Measurements from ENCODE around the gene C7orf25. TPM values are rescaled to one million over a fixed set of nuclear protein-coding genes. Genes with fewer than 3 reads are reported as not detected.
A peak's percentile ranks its signal among the peaks of the same experiment; 100 is the strongest.

The C7orf25 gene
- total RNA-seq: 10 to 100 TPM in 2 of 4 donors, 1 to 10 TPM in 2; 4.2 to 13.7 (median 10.0) TPM

GRCh38 chr7:42911454-42912447 lies at the start of gene C7orf25:
C7orf25 (minus strand) TSS chr7:42912070; CDS start chr7:42910900, 1,170 bp downstream.
- ATAC-seq (ENCODE audit: low FRiP score) (peak; percentile 79), DNase-seq (ENCODE audit: low spot score) (peak; percentile 83)
- no peak for TF ChIP-seq CTCF (IDR thresholded peaks at IDR 0.05)

GRCh38 chr7:42961170-42961569 lies 49.3 kb upstream of the C7orf25 start:
- no peak for TF ChIP-seq CTCF (IDR thresholded peaks at IDR 0.05)
- DNase-seq (ENCODE audit: low spot score): no peak
- ATAC-seq (ENCODE audit: low FRiP score): no peak

- no peak for TF ChIP-seq CTCF (IDR thresholded peaks at IDR 0.05)
- no peak for DNase-seq (ENCODE audit: low spot score)
- ATAC-seq (ENCODE audit: low FRiP score): no peak
Measured at GRCh38 chr7:42960762-42961161, 48.9 kb upstream of the C7orf25 start.

DNA sequence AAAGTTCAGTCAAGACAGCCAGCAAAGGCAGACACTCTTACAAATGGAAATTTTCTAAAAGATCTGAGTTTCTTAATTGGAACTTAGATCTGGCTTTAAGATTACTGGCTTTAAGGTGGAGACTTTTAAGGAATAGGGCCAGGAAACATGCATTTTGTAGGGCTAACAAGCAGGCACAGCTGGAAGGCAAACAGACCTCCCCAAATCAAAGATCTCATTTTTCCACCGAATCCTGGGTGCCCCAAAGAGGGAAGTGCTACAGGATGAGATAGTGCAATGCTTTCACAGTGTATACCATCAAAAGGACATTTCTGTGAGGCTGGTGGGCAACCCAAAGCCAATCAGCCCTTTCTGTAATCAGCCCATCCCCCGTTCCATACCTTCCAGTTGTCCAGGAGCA lies 47.7 kb upstream of the C7orf25 start:
- no peak for TF ChIP-seq CTCF (IDR thresholded peaks at IDR 0.05)
- no peak for ATAC-seq (ENCODE audit: low FRiP score)
- no peak for DNase-seq (ENCODE audit: low spot score)

DNA sequence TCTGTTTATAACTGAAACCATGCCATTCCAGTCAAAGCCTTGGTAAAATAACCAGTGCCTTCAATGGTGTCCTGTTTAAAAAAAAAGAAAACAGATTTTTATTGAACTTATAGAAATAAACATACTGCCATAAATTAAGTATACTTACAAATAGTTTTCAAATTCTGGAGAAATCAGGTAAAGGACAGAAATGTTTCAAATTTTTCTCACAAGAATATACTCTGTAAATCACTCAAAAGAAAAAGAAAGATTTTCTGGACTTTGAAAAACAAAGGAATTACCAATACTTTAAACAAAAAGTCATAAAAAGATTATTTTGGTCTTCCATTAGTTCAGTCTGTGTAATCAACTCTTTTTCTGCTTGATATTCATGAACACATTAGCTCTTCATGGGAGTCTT lies 44.2 kb upstream of the C7orf25 start:
- TF ChIP-seq CTCF (IDR thresholded peaks at IDR 0.05): no peak
- DNase-seq (ENCODE audit: low spot score): no peak
- no peak for ATAC-seq (ENCODE audit: low FRiP score)

DNA sequence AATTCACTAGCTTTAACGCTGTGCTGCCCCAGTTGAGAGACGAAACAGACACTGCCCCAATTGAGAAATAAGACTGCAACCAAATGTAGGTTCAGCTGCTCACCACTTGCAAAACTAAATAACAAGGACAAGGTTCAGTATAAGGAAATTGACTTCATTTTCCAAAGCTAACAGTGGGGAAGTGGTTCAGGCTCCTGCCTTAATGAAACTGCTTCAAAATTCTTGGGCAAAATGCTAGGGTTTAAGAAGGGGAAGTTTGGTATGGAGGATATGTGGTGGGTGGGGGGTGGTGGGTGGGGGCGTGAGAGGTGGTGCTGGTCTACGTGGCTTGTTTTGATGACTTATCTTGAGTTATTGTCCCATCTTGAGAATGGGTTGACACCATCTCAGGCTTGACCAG lies 42.1 kb upstream of the C7orf25 start:
- TF ChIP-seq CTCF (IDR thresholded peaks at IDR 0.05): no peak
- ATAC-seq (ENCODE audit: low FRiP score): no peak
- no peak for DNase-seq (ENCODE audit: low spot score)

- no peak for TF ChIP-seq CTCF (IDR thresholded peaks at IDR 0.05)
- DNase-seq (ENCODE audit: low spot score) (no peak), ATAC-seq (ENCODE audit: low FRiP score) (no peak)
Measured at GRCh38 chr7:42952328-42952727, 40.5 kb upstream of the C7orf25 start.
